Activated CD4-positive, alpha-beta memory T cell treated with anti-CD3 and anti-CD28 coated beads, Interleukin-2, amount 10 ng/mL, durations not matched to agents 7 days and 5 days (primary cell): ENCODE data around the gene TRMO. TPM values are rescaled to one million over a fixed set of nuclear protein-coding genes. Genes with fewer than 3 reads are reported as not detected.
A peak's percentile ranks its signal among the peaks of the same experiment; 100 is the strongest.

ENCODE experiments used
- CTCF ChIA-PET: fragments of 350-600 bp; sonication (Branson Sonifier 250); formaldehyde crosslinking; loops from one replicate; lab custom pipeline; 2021; ENCODE audit warnings: antibody characterized with exemption, inconsistent platforms; lab: Charles Lee
- POLR2A ChIA-PET: fragments of 350-600 bp; sonication (Branson Sonifier 250); formaldehyde crosslinking; loops from one replicate; lab custom pipeline; 2021; ENCODE audit warnings: antibody characterized with exemption; lab: Charles Lee
- DNase-seq: peaks from one replicate; pipeline ENCODE4 v3.0.0-alpha.2; 2020
- H3K27ac Mint-ChIP-seq: one replicate; pipeline ENCODE4 v1.8.0; 2021; ENCODE audit warnings: mild to moderate bottlenecking, mixed read lengths
- H3K27me3 Mint-ChIP-seq: one replicate; pipeline ENCODE4 v1.8.0; 2021; ENCODE audit warnings: mixed read lengths
- H3K36me3 Mint-ChIP-seq: one replicate; pipeline ENCODE4 v1.8.0; 2021; ENCODE audit warnings: low read depth, mixed read lengths
- H3K4me1 Mint-ChIP-seq: one replicate; pipeline ENCODE4 v1.8.0; 2021; ENCODE audit warnings: mixed read lengths
- H3K4me3 Mint-ChIP-seq: one replicate; pipeline ENCODE4 v1.8.0; 2021; ENCODE audit warnings: mild to moderate bottlenecking, mixed read lengths
- H3K9me3 Mint-ChIP-seq: one replicate; pipeline ENCODE4 v1.8.0; 2021; ENCODE audit warnings: mixed read lengths
- total RNA-seq, 2 experiments: library from RNA; stranded (reverse); gene quantifications; one replicate each; pipeline ENCODE4 v1.2.3, GENCODE V29; 2021

Gene TRMO
- total RNA-seq, 2 experiments from 2014 or later = 25.4 to 27.4 TPM

DNA sequence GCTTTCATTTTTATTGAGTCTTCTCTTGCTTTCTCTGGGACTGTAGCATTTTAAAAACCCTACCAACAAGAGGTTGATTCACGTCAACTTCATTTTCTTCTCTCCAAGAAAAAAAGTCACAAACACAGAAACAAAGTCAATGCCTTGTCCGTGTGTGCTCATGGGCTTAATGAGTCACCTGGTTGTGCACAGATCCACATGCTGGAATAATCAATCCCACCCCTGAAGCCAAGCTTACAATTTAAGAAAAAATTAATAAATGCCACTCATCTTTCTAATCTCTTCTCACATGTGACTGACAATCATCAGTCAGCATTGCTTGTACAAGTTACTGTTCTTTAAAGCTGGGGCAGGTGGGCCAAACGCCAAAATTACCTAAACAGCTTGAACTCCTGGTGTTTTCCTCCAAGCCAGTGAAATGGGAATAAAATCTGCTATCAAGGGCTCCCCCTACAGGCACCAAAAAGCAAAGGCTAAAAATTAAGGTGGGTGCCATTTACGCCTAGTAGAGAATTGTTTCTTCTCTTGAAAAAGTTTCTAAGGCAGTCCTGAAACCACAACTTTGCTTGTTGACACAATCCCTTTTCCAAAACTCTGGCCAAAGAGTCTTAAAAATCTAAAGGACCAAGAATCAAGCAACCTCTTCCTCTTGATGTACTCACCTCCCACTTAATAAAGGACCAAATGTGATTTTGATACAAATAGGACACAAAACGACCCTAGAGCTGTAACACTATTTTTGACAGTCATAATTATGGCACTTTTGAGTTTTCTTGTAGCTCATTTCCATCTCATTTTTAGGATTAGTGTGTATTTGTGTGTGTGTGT, 21.3 kb downstream of the TRMO start:
- ChIA-PET POLR2A (interaction anchor here (1.0 to 13.4 kb wide), 4 partner anchors 8 to 355 kb away, joined by 3 to 360 read pairs (median 3); partner anchors contain the start of gene TRMO), CTCF (interaction anchor here (0.6 to 8.5 kb wide), 20 partner anchors 9 to 383 kb away, joined by 3 to 175 read pairs (median 4); partner anchors contain the start of genes NCBP1, TRMO, TSTD2 and XPA)
- no peak for DNase-seq
- peak overlapping the region; percentile 2 for H3K27ac Mint-ChIP-seq
- no peaks in the 10 kb centered on the region for H3K27me3 Mint-ChIP-seq
- peaks cover 46% of the 10 kb centered on the region for H3K4me1 Mint-ChIP-seq
- no peak overlapping the region for H3K4me3 Mint-ChIP-seq
- H3K36me3 Mint-ChIP-seq = peaks cover 20% of the 10 kb centered on the region
- no peaks in the 10 kb centered on the region for H3K9me3 Mint-ChIP-seq

DNA sequence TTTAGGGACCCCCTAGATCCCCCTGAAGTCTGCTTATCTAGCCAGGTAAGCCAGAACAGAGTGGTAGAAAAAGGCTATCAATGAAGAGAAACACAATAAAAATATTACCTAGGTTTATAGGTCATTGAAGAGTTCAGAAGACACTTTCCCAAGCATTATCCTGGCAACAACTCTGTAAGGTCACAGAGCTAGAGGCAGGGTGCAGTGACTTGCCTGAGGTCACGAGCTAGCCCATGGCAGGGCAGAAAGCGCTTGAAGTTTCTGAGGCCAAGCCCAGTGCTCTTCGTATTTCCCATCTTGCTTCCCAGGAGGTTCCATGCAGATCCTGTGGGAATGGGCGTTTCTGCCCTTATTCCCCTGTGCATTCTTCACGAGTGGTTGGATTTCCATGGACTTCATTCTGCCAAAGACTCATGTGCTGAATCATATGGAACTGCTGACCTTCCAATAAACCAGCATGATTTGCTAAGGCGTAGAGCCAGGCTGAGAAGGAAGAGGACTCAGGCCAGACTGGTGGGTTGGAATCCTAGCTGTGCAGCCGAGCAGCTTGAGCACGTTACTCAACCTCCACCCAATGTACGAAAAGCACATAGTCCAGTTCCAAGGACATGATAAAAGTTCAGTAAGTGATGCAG, 22.1 kb downstream of the TRMO start:
- no peak for DNase-seq
- H3K4me3 Mint-ChIP-seq = no peak overlapping the region
- no peaks in the 10 kb centered on the region for H3K9me3 Mint-ChIP-seq
- no peaks in the 10 kb centered on the region for H3K27me3 Mint-ChIP-seq
- ChIA-PET POLR2A (interaction anchor here (1.3 to 13.4 kb wide), 3 partner anchors 9 to 356 kb away, joined by 3 to 360 read pairs (median 3); partner anchors contain the start of gene TRMO), CTCF (interaction anchor here (0.6 to 8.5 kb wide), 16 partner anchors 10 to 382 kb away, joined by 3 to 175 read pairs (median 4); partner anchors contain the start of genes NCBP1, TRMO, TSTD2 and XPA)
- H3K4me1 Mint-ChIP-seq = peaks cover 40% of the 10 kb centered on the region
- no peak overlapping the region for H3K27ac Mint-ChIP-seq
- peaks cover 27% of the 10 kb centered on the region for H3K36me3 Mint-ChIP-seq

DNA sequence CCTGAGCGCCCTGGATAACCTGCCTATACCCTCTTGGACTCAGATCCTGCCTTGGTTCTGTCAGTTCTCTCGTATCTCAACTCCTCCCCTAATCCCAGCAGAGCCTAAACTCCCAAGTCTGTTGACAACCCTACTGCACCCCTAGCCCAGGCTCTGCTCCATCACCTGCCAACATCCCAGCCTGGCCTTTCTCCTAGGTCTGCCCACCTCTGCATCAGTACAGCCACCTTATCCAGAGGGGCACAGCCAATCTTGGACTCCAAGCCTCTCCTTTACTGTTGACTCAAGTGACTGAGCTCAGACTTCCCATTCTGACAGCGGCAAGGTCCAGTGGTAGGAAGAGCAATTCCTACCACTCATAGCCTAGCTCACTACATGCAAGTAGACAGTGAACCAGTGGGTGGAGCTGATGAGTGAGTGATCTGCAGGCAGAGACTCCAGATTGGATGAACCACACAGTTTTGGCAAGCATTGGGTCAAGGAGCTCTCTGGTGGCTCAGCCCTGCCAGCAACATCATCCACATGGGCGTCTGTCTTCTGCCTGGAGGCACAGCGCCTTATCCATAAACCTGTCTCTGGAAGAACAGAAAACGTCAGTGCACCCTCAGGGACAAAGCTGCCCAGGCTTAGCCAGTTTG, 26.5 kb downstream of the TRMO start:
- Mint-ChIP-seq H3K4me1 (peaks cover 2% of the 10 kb centered on the region), H3K9me3 (no peaks in the 10 kb centered on the region), H3K27me3 (no peaks in the 10 kb centered on the region), H3K36me3 (peaks cover 17% of the 10 kb centered on the region), H3K27ac (no peak overlapping the region), H3K4me3 (no peak overlapping the region)
- POLR2A ChIA-PET = interaction anchor here (0.9 to 1.7 kb wide), 4 partner anchors 9 to 87 kb away, joined by 3 to 9 read pairs (median 6); partner anchors contain the start of gene TRMO
- CTCF ChIA-PET = interaction anchor here (0.8 to 2.4 kb wide), 5 partner anchors 16 to 361 kb away, joined by 3 to 10 read pairs (median 3); partner anchors contain the start of gene TRMO
- no peak for DNase-seq

DNA sequence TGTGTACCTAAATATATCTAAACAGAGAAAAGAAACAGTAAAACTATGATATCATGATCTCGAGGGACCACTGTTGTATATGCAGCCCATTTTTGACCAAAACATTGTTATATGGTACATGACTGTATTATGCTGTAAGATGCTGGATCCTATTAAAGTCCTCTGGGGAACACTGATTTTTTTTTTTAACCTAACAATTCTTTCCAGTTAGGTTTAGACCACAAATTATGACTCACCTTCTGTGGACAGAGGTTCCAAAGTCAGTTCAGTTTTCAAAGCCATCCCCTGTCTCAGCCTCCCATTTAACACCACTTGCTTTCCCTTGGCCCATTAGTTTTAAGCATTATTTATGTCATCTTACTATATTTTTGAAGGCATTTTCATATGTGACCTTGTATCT, 27.1 kb downstream of the TRMO start:
- no peak for DNase-seq
- Mint-ChIP-seq H3K36me3 (peaks cover 16% of the 10 kb centered on the region), H3K27ac (no peak overlapping the region), H3K27me3 (no peaks in the 10 kb centered on the region), H3K4me3 (no peak overlapping the region), H3K4me1 (no peaks in the 10 kb centered on the region), H3K9me3 (no peaks in the 10 kb centered on the region)
- ChIA-PET CTCF (interaction anchor here (1.0 to 2.4 kb wide), 3 partner anchors 23 to 29 kb away, joined by 3 to 10 read pairs (median 3); partner anchors contain the start of gene TRMO), POLR2A (interaction anchor here (0.9 to 1.7 kb wide), 4 partner anchors 10 to 28 kb away, joined by 3 to 9 read pairs (median 7); partner anchors contain the start of gene TRMO)

DNA sequence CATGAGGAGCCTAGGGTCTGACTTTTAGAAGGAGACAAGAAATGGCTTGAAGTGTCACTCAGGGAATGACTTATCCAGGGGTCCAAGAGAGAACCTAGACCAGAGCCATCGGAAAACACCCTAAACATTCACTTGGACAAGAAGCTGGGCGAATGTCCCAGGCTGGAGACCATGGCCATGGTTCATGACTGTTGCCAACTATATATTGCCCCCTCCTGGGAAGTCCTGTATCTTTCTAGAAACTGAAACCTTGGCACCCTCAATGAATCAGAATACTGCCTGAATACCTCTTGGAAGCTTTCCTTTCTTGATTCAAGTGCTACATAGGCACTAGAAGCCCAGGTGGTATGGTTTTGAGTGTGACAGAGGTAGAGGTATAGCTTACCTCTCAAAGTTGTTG, 29.9 kb downstream of the TRMO start:
- DNase-seq = no peak
- Mint-ChIP-seq H3K27ac (no peak overlapping the region), H3K4me1 (peaks cover 4% of the 10 kb centered on the region), H3K9me3 (no peaks in the 10 kb centered on the region), H3K4me3 (no peak overlapping the region), H3K27me3 (no peaks in the 10 kb centered on the region), H3K36me3 (peaks cover 13% of the 10 kb centered on the region)
- POLR2A ChIA-PET = interaction anchor here (1.0 to 2.9 kb wide), 4 partner anchors 10 to 30 kb away, joined by 3 to 14 read pairs (median 3); partner anchors contain the start of gene TRMO
- CTCF ChIA-PET = interaction anchor here (0.9 to 8.8 kb wide), 5 partner anchors 8 to 31 kb away, joined by 3 to 156 read pairs (median 4); partner anchors contain the start of gene TRMO

DNA sequence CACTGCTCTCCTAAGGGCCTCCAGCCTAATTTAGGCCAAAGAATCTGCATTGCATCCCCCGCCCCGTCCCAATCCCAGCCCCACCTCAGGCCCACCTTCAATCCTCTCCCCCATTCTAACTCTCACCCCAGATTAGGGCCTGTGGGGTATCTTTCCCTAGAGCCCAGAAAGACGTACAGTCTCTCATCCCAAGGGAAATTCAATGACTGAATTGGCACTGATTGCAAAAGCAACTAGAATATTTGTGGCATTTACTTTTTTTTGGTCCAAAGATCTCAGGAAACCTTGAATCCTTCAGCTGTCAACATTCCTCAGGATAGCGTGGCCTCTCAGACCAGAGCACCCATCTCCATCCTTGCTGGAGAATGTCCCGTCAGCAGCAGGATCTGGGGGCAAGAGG, 30.6 kb downstream of the TRMO start:
- ChIA-PET CTCF (interaction anchor here (1.5 to 8.8 kb wide), 3 partner anchors 9 to 31 kb away, joined by 7 to 156 read pairs (median 26); partner anchors contain the start of gene TRMO), POLR2A (interaction anchor here (1.5 to 2.4 kb wide), 2 partner anchors 14 to 31 kb away, joined by 3 to 15 read pairs; partner anchors contain the start of gene TRMO)
- peaks cover 13% of the 10 kb centered on the region for H3K36me3 Mint-ChIP-seq
- H3K4me1 Mint-ChIP-seq = peaks cover 4% of the 10 kb centered on the region
- H3K27me3 Mint-ChIP-seq = no peaks in the 10 kb centered on the region
- no peak overlapping the region for H3K4me3 Mint-ChIP-seq
- no peak for DNase-seq
- H3K9me3 Mint-ChIP-seq = no peaks in the 10 kb centered on the region
- H3K27ac Mint-ChIP-seq = no peak overlapping the region

DNA sequence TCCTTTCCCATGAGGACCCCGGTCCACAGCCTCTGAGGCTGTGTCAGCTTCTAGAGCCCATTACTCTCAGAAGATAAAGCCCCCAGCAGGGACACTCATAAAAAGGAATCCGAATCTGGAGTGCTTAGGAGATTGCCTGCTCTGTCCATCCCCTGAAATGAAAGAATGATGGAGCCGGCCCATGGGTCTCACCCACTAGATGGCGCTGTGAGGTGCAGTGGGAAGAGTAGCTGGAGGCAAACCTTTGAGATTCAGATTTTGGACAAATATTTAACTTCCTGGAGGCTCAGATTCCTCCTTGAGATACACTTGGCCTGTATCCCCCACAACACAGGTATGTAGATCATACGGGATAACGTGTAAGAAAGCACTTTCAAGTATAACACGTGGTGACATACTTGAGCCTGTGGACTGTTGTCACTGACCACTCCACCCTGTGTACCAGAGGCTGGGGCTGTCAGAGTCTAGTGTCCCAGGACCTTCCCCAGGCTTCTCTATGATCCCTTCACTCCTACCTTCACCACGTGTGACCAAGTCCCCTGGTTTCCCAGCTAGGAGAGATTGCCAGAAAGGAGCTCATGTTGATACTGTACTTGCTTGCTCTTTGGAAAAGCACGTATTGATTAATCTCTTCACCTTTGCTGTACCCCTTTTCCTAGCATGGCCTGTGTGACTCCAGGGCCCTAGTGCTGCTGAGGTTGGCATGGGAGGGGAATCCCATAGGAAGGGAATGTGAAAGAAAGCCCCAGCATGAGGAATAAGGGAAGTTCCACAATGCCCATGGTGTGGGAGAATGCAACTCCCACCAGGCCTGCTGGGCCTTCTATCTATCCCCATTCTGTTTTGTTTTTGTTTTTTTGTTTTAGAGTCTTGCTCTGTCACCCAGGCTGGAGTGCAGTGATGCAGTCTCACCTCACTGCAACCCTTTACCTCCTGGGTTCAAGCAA, 32.1 kb downstream of the TRMO start:
- no peaks in the 10 kb centered on the region for H3K9me3 Mint-ChIP-seq
- DNase-seq = peak; percentile 75
- POLR2A ChIA-PET = interaction anchor here (1.0 to 2.4 kb wide), 5 partner anchors 11 to 34 kb away, joined by 3 to 15 read pairs (median 7); partner anchors contain the start of gene TRMO
- CTCF ChIA-PET = interaction anchor here (0.7 to 8.8 kb wide), 27 partner anchors 10 to 243 kb away, joined by 3 to 156 read pairs (median 3); partner anchors contain the start of genes TRMO and XPA
- no peak overlapping the region for H3K27ac Mint-ChIP-seq
- peaks cover 4% of the 10 kb centered on the region for H3K4me1 Mint-ChIP-seq
- no peaks in the 10 kb centered on the region for H3K27me3 Mint-ChIP-seq
- peaks cover 4% of the 10 kb centered on the region for H3K36me3 Mint-ChIP-seq
- no peak overlapping the region for H3K4me3 Mint-ChIP-seq

DNA sequence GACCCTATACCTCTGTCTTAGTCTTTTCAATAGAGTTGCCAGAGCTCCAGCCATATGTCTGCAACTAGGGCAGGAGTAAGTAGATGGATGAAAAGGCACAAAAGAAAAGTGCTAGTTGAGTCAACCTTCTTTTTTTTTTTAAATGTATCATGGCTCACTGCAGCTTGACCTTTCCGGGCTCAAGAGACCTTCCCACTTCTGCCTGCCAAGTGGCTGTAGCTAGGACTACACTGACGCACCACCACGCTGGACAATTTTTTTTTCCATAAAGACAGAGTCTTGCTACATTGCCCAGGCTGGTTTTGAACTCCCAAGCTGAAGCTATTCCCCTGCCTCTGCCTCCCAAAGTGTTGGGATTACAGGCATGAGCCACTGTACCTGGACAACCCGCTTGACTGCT, 42.0 kb downstream of the TRMO start:
- H3K9me3 Mint-ChIP-seq = no peaks in the 10 kb centered on the region
- no peaks in the 10 kb centered on the region for H3K36me3 Mint-ChIP-seq
- peaks cover 5% of the 10 kb centered on the region for H3K27me3 Mint-ChIP-seq
- DNase-seq = no peak
- H3K4me1 Mint-ChIP-seq = no peaks in the 10 kb centered on the region
- H3K4me3 Mint-ChIP-seq = no peak overlapping the region
- CTCF ChIA-PET = interaction anchor here (1.0 to 2.3 kb wide), 2 partner anchors 10 to 42 kb away, joined by 3 to 22 read pairs; partner anchors contain the start of gene TRMO
- no peak overlapping the region for H3K27ac Mint-ChIP-seq
- POLR2A ChIA-PET = no interaction called here

DNA sequence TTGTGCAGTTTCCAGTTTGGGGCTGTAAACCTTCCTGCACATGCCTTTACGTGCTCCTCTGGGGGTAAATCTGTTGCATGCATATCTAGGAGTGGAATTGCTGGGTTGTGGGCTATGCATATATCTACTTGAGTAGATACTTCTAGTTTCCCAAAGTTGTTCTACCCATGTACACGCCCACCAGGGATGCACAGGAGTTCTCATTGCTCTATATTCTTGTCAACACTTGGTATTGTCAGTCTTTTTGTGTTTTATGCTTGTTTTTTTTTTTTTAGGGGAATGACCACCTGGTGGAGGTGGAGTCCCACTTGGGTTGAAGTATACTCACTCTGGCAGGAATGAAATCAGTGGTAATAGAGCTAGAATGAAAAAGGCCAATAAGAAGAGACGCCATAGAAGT, 46.2 kb downstream of the TRMO start:
- ChIA-PET CTCF (interaction anchor here (1.9 kb wide), 1 partner anchor 14 kb away, joined by 6 read pairs; no protein-coding TSS in a partner anchor), POLR2A (no interaction called here)
- Mint-ChIP-seq H3K4me1 (no peaks in the 10 kb centered on the region), H3K36me3 (no peaks in the 10 kb centered on the region), H3K4me3 (no peak overlapping the region), H3K9me3 (no peaks in the 10 kb centered on the region), H3K27ac (no peak overlapping the region), H3K27me3 (peaks cover 3% of the 10 kb centered on the region)
- no peak for DNase-seq

DNA sequence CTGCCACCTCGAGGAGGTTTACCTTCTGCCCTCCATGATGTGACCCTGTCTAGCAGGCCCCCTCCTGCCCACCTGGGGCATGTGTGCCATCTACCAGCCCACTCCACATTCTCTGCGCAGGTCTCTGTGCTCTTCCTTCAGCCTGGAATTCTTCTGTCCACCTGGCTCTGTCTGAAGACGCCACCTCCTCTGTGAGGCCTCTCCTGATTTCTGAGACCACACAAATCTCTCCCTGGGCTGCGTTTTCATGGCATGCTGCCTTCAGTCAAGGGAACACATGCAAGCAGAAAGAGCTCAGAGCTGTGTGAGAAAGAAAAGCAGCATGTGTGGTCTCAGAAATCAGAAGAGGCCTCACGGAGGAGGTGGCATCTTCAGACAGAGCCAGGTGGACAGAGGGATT, 47.2 kb downstream of the TRMO start:
- ChIA-PET POLR2A (no interaction called here), CTCF (interaction anchor here (1.4 kb wide), 1 partner anchor 15 kb away, joined by 6 read pairs; no protein-coding TSS in a partner anchor)
- H3K9me3 Mint-ChIP-seq = no peaks in the 10 kb centered on the region
- H3K4me1 Mint-ChIP-seq = no peaks in the 10 kb centered on the region
- no peak for DNase-seq
- no peaks in the 10 kb centered on the region for H3K36me3 Mint-ChIP-seq
- H3K27ac Mint-ChIP-seq = no peak overlapping the region
- no peak overlapping the region for H3K4me3 Mint-ChIP-seq
- H3K27me3 Mint-ChIP-seq = peaks cover 6% of the 10 kb centered on the region

DNA sequence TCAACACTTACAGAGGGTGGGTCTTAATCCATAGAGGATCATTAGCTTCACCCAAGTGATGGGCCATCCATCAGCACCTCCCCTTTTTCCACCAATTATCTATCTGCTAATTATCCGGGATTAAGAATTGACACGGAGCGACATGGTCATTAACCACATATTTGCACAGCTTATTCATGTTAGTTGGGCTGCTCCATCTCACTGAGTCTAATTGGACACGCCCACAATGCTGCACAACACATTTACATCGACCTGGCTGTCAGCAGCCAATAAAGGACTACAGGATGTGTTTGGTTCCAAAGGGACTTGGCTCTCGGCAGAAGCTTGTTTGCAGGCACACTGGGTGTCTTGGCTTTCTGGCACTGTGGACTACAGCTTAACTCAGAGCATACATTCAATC, 47.7 kb downstream of the TRMO start:
- H3K27me3 Mint-ChIP-seq = peaks cover 8% of the 10 kb centered on the region
- ChIA-PET POLR2A (no interaction called here), CTCF (interaction anchor here (0.9 to 1.4 kb wide), 2 partner anchors 14 to 16 kb away, joined by 3 to 6 read pairs; no protein-coding TSS in a partner anchor)

More for the DNA sequence above, 47.7 kb downstream of the TRMO start:
- DNase-seq = no peak
- Mint-ChIP-seq H3K4me3 (no peak overlapping the region), H3K36me3 (no peaks in the 10 kb centered on the region), H3K9me3 (no peaks in the 10 kb centered on the region), H3K27ac (no peak overlapping the region), H3K4me1 (no peaks in the 10 kb centered on the region)
